MV-4-11 (cell line): ENCODE measurements around the gene FBXO47.
"Not testable (repeated sequence)": the region's sequence is repeated elsewhere in the genome, so short reads cannot be mapped to it uniquely, and the experiment has no call there.

Source experiments
- DNase-seq: peaks from one replicate; lab custom pipeline; 2025; lab: John Stamatoyannopoulos, UW

The FBXO47 gene

GRCh38 chr17:38921756-38922411 is 45.3 kb downstream of the FBXO47 start:
- peak; percentile 64 for DNase-seq

GRCh38 chr17:38920374-38921291 is 46.6 kb downstream of the FBXO47 start:
- no peak for DNase-seq

GRCh38 chr17:38919316-38920078 is 47.7 kb downstream of the FBXO47 start:
- DNase-seq: no peak

- no peak for DNase-seq
Observed at GRCh38 chr17:38918916-38919315, 48.3 kb downstream of the FBXO47 start.

GRCh38 chr17:38918129-38918913 is 48.9 kb downstream of the FBXO47 start:
- no peak for DNase-seq

- DNase-seq: no peak
Observed at GRCh38 chr17:38917259-38917658, 49.9 kb downstream of the FBXO47 start.

- no peak for DNase-seq
Observed at GRCh38 chr17:38916771-38917170, 50.4 kb downstream of the FBXO47 start.

- no peak for DNase-seq
Observed at GRCh38 chr17:38915639-38915995, 51.6 kb downstream of the FBXO47 start.

GRCh38 chr17:38914741-38915638 is 52.2 kb downstream of the FBXO47 start:
- DNase-seq: no peak

- DNase-seq: no peak
Observed at GRCh38 chr17:38912221-38912813, 54.9 kb downstream of the FBXO47 start.

GRCh38 chr17:38911731-38912081 is 55.5 kb downstream of the FBXO47 start:
- DNase-seq: not testable (repeated sequence)

- DNase-seq: no peak
Observed at GRCh38 chr17:38911081-38911730, 56.0 kb downstream of the FBXO47 start.

- DNase-seq: no peak
Observed at GRCh38 chr17:38910325-38910724, 56.9 kb downstream of the FBXO47 start.

GRCh38 chr17:38908676-38909181 is 58.5 kb downstream of the FBXO47 start:
- DNase-seq: no peak

- no peak for DNase-seq
Observed at GRCh38 chr17:38907930-38908675, 59.1 kb downstream of the FBXO47 start.

- DNase-seq: peak; percentile 32
Observed at GRCh38 chr17:38906460-38907228, 60.6 kb downstream of the FBXO47 start.

- no peak for DNase-seq
Observed at GRCh38 chr17:38905375-38905774, 61.8 kb downstream of the FBXO47 start.

GRCh38 chr17:38904892-38905291 is 62.3 kb downstream of the FBXO47 start:
- no peak for DNase-seq
